AG10803 (cell line): ENCODE results near the gene MYF6.

Experiments
- DNase-seq: peaks from one replicate; pipeline ENCODE4 v3.0.0; 2010; ENCODE audit warnings: low read depth
- H3K4me3 ChIP-seq: 2 replicates; pipeline ENCODE4 v1.5.1; 2011; ENCODE audit warnings: mild to moderate bottlenecking, low read length, control low read depth
- TF ChIP-seq, protein P1 (sequence below): conservative IDR thresholded peaks from 2 replicates; pipeline ENCODE4 v1.5.1; 2011; ENCODE audit warnings: mild to moderate bottlenecking, low read length, control low read depth, inconsistent platforms

MYF6 gene

DNA sequence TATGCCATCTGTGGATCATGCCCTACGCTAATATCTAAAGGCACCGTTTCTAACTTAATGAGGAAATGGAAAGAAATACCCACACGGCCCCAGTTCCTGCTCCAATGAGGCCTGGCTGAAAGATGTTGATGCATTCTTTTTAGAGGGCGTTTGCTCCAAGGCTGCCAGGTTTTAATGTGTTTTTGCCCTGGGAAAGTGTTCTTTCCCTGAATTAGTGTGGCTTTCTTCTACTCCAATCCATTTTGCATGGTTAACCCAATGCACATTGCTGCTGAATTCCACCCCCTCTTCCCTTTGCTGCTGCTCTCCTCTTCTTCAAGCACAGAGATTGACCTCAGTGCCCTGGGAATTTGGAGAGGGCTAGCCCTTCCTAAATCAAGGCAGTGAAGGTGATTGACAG lies 10.4 kb downstream of the MYF6 start:
- H3K4me3 ChIP-seq = no peak overlapping the region
- peak; percentile 6 for DNase-seq
- TF ChIP-seq, protein P1, sequence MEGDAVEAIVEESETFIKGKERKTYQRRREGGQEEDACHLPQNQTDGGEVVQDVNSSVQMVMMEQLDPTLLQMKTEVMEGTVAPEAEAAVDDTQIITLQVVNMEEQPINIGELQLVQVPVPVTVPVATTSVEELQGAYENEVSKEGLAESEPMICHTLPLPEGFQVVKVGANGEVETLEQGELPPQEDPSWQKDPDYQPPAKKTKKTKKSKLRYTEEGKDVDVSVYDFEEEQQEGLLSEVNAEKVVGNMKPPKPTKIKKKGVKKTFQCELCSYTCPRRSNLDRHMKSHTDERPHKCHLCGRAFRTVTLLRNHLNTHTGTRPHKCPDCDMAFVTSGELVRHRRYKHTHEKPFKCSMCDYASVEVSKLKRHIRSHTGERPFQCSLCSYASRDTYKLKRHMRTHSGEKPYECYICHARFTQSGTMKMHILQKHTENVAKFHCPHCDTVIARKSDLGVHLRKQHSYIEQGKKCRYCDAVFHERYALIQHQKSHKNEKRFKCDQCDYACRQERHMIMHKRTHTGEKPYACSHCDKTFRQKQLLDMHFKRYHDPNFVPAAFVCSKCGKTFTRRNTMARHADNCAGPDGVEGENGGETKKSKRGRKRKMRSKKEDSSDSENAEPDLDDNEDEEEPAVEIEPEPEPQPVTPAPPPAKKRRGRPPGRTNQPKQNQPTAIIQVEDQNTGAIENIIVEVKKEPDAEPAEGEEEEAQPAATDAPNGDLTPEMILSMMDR = no peak

DNA sequence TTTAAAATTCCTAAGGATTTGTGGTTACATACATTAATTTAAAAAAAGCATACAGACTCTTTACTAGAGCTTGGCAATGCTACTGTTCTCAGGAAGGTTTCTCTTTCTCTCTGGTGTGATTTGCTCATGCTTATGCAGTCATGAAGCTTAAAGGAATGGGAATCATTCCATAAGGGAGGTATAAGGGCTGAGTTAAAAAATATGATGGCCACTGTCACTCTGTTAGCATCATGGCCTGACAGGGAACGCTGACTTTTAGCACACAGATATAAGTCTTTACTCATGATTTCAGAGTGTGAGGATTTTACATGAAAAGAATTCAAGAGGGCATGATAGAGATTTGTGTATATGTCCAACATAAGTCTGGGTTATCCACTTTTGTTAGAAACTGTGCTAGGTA lies 13.1 kb downstream of the MYF6 start:
- TF ChIP-seq, protein P1 = no peak
- no peak for DNase-seq
- H3K4me3 ChIP-seq = no peak overlapping the region

DNA sequence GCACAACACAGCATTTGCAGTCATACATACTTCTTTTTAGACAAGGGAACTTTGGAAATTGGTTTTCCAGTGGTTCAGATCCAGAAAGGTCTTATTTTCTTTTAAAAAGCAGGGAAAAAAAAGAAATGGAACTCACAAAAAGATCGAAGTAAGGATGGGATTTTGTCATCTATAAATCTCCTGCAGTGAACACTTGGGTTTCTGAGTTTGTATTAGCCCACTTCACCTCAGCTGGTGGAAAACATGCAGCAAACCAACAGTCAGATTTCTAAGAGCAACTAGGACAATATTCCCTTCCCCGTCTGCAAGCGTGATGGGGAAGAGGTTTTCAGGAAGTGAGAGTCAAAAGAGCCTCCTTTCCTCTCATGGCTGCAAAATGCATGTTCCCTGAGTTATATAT lies 13.9 kb downstream of the MYF6 start:
- TF ChIP-seq, protein P1 = no peak
- H3K4me3 ChIP-seq = no peak overlapping the region
- no peak for DNase-seq

DNA sequence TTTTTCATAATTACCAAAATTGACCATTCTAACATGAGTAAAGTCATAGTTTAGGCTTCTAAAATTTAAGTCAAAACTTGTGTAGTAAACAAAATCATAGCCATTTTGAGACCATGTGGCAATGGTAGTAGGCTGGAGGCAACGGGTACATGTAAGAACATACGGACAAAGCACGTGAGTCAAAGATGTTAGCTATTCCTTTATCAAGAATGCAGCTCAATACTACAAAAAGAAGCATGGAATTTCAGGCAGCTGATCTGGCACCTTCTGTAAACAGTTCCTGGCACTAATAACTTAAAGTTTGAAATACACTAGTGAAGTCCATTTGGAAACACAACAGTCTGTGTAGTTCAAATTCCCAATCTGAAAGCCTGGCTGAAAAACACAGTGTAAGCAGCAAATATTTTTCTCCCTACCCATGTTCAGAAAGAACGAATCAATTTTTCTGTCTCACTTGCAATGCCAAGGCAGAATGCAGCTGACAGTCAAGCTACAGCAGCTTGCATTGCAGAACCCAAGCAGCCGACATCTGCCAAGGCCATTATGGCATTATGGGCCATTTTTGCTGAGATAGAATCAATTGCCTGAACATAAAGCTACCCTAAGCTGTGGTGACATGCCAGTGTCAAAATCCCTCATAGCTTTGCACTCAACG lies 38.5 kb downstream of the MYF6 start:
- peak; percentile 71 for DNase-seq
- no peak overlapping the region for H3K4me3 ChIP-seq
- TF ChIP-seq, protein P1 = no peak

DNA sequence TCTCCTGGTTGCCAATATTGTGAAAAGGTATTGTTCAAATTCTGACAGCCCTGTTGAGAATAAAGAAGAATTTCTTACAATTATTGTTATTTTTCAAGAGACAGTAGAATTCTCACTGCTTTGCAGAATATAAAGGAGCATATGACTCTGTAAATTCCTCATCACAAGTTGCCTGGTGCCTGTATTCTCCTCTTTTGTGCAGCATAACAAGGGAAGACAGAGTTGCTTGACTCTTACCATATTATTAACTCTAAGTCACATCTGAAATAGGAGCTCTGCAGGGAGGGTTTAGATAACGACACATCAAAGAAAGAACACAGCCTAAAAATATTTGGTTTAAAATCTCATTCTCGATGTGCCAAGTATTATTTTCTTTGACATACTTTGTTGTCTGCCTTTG lies 40.4 kb downstream of the MYF6 start:
- no peak for DNase-seq
- H3K4me3 ChIP-seq = no peak overlapping the region
- TF ChIP-seq, protein P1 = no peak

DNA sequence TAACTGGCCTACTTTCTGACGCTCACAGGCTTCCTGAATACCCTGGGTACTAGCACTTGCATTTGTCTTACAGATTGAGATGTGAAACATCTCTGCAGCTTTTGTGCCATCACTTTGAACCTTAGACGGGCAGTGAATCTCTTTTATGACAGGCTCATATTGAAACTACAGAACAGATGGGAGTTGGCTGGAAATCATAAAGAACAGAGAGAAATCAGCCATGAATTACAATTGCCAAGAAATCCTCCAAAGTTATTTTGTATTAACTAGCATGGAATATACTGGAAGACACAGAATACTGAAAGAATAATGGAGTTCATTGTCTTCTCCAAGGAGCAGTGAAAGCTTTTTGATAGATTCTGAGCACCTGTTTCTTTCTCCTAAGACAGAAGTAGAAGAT lies 42.0 kb downstream of the MYF6 start:
- no peak for DNase-seq
- TF ChIP-seq, protein P1 = no peak
- no peak overlapping the region for H3K4me3 ChIP-seq

DNA sequence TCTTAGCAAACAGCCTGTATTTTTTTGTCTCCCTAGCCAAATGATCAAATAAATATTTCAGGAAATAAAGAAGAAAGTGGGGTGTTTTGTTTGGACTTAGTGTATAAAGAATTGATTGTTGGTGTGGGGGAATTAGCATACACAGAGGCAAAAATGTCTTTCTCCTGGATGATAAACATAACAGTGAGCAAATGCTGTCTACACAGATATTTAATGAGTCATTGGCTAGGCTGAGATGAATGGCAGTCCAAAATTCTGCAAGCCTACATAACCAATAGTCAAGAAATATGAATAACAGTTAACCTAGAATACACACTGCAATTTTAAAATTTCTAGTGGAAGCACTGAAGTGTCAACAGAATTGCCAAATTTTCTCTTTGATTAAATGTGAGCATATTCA lies 45.0 kb downstream of the MYF6 start:
- DNase-seq = no peak
- H3K4me3 ChIP-seq = no peak overlapping the region
- TF ChIP-seq, protein P1 = no peak
